ENCODE measurements around the gene TUBGCP2. TPM values are rescaled to one million over a fixed set of nuclear protein-coding genes. Genes with fewer than 3 reads are reported as not detected.
"Not testable (repeated sequence)": the region's sequence is repeated elsewhere in the genome, so short reads cannot be mapped to it uniquely, and the experiment has no call there.

The TUBGCP2 gene
- total RNA-seq, 2 donors from 2014 or later: 53.8 to 53.9 TPM

- DNase-seq: peak; percentile 54 to 67
- ATAC-seq: peak; percentile 90
- intact Hi-C loops (cut with DNase I, micrococcal nuclease): no loop called here
Measured at GRCh38 chr10:133245439-133246235, 63.0 kb downstream of the TUBGCP2 start.

- ATAC-seq: no peak
- intact Hi-C loops (cut with DNase I, micrococcal nuclease): no loop called here
Measured at GRCh38 chr10:133243593-133243992, 65.1 kb downstream of the TUBGCP2 start.

GRCh38 chr10:133242611-133243356 lies 65.9 kb downstream of the TUBGCP2 start:
- ATAC-seq: no peak
- intact Hi-C loops (cut with DNase I, micrococcal nuclease): no loop called here
- DNase-seq: no peak

More at GRCh38 chr10:133243593-133243992, 65.1 kb downstream of the TUBGCP2 start:
- DNase-seq: no peak

DNA sequence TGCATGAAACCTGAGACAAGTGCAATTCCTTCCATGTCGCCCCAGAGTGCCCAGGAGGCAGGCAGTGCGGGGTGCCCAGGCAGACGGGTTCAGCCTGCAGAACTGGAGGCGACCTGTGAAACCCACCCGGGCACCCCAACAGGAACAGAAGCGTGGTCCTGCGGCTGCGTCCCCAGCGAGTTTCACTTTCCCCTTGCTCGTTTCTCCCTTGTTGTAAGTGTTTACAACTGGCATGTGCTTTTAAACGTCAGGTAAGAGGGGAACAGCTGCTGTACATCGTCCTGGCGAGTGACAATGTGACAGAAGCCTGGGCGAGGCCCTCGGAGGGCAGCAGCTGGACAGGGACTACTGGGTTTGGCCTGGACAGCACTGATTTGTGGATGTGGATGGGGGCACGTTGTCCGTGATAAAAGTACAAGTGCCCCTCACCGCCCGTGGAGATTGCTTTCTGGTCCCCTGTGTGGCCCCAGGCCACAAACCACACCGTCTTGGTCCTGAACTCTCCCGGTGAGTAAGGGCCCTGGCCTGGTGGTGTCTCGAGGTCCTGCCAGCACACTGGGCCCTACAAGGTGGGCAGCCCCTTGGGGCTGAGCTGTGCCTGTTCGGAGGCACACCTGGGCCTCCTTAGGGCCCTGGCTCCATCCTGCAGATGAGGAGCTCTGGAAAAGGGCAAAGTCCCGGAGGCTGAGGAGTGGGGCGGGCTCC lies 67.0 kb downstream of the TUBGCP2 start:
- intact Hi-C loops (cut with DNase I, micrococcal nuclease): no loop called here
- no peak for DNase-seq
- peak; percentile 10 for ATAC-seq

DNA sequence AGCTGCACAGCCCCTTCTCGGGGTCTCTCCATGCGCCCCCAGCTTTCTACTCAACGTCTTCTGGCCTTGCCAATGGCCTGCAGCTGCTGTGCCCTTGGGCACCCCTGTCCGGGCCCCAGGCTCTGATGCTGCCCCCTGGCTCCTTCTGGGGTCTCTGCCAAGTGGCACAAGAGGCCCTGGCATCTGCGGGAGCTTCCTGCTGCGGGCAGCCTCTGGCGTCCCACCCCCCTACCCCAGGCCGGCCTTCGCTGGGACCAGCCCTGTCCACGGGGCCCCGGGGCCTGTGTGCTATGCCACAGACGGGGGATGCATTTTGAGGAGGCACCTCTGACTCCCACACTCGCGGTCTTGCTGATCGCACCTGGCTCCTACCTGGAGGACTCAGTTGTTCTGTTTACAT lies 68.7 kb downstream of the TUBGCP2 start:
- intact Hi-C loops (cut with DNase I, micrococcal nuclease): no loop called here
- DNase-seq: no peak
- no peak for ATAC-seq

GRCh38 chr10:133238466-133238804 lies 70.2 kb downstream of the TUBGCP2 start:
- DNase-seq (no peak), ATAC-seq (no peak)
- intact Hi-C loops (cut with DNase I, micrococcal nuclease): no loop called here

GRCh38 chr10:133237588-133238465 lies 70.8 kb downstream of the TUBGCP2 start, which contains the start of gene VENTX:
Gene VENTX, plus strand, starts transcription at chr10:133237855. Its CDS starts 60 bp downstream, at chr10:133237915.
- DNase-seq (no peak), ATAC-seq (no peak)
- intact Hi-C loops (cut with DNase I, micrococcal nuclease): no loop called here

GRCh38 chr10:133237241-133237587 lies 71.5 kb downstream of the TUBGCP2 start:
- ATAC-seq (no peak), DNase-seq (no peak)
- intact Hi-C loops (cut with DNase I, micrococcal nuclease): no loop called here

- DNase-seq: no peak
- intact Hi-C loops (cut with DNase I, micrococcal nuclease): no loop called here
- ATAC-seq: no peak
Measured at GRCh38 chr10:133236401-133237240, 72.1 kb downstream of the TUBGCP2 start.

- intact Hi-C loops (cut with DNase I, micrococcal nuclease): no loop called here
- DNase-seq (no peak), ATAC-seq (no peak)
Measured at GRCh38 chr10:133235932-133236331, 72.7 kb downstream of the TUBGCP2 start.

DNA sequence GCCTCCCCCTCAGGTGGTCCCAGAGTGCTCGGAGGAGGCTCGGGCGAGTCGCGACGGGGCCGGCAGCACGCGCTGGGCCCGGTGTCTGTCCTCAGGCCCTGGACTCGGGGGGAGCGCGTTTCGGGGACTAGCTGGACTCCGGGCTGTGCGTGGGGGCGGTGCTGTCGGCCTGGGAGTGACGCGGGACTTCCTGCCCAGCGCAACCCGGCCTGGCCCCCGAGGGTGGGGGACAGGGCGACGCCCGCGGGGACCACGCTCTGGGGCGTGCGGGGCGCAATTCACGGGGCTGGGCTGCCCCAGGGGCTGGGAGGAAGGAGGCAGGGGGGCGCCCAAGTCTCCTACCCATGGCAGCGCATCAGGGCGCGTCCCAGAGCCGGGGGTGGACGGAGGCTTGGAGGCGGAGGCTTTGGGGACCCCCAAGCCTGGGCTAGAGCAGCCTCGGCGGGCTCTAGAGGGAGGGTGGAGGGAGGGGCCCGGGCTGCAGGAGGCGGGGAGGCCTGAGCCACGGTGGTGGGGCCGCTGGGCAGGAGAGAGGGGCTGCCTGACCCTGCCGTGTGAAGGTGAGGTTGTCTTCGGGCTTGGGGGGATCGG lies 73.3 kb downstream of the TUBGCP2 start:
- DNase-seq (no peak), ATAC-seq (no peak)
- intact Hi-C loops (cut with DNase I, micrococcal nuclease): no loop called here

DNA sequence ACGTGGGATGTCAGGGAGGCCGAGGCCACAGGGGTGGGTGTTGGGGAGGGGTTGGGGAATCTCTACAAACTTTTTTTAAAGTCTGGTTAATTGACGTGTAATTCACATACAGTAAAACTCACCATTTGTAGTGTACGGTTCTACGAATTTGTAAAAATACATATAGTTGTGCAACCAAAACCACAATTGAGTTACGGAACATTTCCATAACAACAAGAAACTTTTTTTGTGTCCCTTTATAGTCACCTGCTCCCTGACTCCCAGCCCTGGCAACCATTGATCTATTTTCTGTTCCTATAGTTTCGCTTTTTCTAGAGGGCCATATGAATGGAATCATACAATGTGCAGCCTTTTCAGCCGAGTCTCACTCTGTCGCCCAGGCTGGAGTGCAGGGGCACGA lies 73.9 kb downstream of the TUBGCP2 start:
- ATAC-seq; intact Hi-C loops (cut with DNase I, micrococcal nuclease); DNase-seq: not testable (repeated sequence)

DNA sequence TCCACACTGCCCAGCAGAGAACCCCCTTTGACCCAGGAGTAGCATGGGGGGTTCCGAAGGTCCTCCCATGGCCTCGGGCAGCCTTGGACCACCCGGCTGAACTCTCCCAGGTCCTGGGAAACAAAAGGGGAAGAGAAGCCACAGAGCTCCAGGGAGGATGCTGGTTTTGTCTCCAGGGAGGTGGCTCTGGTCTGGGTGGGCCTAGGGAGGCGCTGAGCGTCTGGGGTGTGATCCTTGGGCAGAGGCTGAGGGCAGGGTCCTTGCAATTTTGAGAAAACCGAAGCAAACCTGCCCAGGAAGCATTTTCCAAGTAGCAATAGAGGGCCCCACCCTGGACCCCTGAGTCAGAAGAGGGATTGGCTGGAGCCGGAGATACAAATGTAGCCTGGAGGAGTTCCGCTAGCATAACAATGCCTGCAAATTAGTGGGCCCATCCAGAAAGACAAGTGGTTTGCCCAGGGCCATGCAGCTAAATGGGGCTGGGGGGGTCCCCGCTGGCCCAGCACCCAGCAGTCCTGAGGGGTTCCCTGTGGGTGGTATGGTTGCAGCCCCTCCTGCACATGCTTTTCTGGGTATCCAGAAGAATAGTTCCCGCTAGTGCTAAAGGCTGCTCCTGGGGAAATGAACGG lies 76.6 kb downstream of the TUBGCP2 start:
- no peak for DNase-seq
- intact Hi-C loops (cut with DNase I, micrococcal nuclease): no loop called here
- ATAC-seq: no peak

GRCh38 chr10:133231244-133231945 lies 77.3 kb downstream of the TUBGCP2 start:
- DNase-seq (no peak), ATAC-seq (no peak)
- intact Hi-C loops (cut with DNase I, micrococcal nuclease): no loop called here

- ATAC-seq (peak; percentile 31), DNase-seq (peak in 1 of 2 donors; percentile 38)
- intact Hi-C loops (cut with DNase I, micrococcal nuclease): no loop called here
Measured at GRCh38 chr10:133230387-133231195, 78.1 kb downstream of the TUBGCP2 start.

DNA sequence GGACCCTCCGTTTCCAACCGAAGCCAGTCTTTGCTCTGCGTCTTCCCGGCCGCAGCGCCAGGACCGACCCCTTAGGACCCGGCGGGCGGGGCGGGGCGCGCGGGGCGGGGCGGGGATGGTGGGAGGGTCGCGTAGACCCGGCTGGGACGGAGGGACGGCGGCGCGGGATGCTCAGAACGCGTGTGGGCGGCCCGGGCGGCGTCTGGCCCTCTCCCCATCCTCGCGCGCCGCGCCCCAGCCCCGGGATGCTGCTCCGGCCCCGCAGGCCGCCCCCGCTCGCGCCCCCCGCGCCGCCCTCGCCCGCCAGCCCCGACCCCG lies 78.7 kb downstream of the TUBGCP2 start, which contains the start of gene UTF1:
Gene UTF1, plus strand, starts transcription at position 174 of the 318 bp plus-strand sequence. Its CDS starts 72 bp downstream, at position 246.
- intact Hi-C loops (cut with DNase I, micrococcal nuclease): no loop called here
- no peak for ATAC-seq
- no peak for DNase-seq

Data from left colon (tissue), 2 donors.